ENCODE results near the gene SPC25. TPM values are rescaled to one million over a fixed set of nuclear protein-coding genes. Genes with fewer than 3 reads are reported as not detected.
"Not testable (repeated sequence)": the region's sequence is repeated elsewhere in the genome, so short reads cannot be mapped to it uniquely, and the experiment has no call there.

Gene SPC25
- total RNA-seq, 2 donors from 2014 or later: 0.42 TPM; not detected in 1

DNA sequence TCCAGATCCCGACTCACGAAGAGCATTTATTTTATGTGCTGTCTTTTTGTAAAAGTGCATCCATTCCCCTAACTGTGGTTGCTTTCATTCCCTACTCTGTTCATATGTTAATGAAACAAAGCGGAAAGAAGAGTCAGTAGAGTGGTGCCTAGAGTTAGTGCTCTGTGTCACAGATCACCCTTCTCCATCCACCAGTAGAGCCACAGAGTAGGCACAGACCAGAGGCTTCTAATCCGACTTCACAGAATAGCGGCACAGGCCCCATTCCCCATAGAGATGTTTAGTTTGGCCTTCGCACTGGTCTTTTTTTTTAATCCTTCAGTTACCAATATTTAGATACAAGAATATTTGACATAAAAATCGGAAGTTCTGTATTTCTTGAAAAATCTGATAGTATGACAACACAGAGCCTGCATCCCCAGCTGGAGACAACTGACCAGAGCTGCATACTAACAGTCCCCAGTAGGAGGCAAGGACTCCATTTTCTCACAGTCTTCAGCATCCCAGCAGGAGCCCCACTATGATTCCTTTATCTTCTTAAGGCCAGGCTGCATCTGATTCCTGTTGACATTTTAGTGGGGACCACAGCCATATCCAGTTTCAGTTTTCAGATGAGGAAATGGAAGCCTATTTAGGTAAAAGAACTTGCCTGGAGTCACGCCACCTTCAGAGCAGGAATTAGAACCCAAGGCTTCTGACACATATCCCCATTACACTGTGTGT, 17.9 kb upstream of the SPC25 start:
- no peak for DNase-seq (ENCODE audit: low spot score)
- intact Hi-C loops (cut with DNase I): no loop called here

DNA sequence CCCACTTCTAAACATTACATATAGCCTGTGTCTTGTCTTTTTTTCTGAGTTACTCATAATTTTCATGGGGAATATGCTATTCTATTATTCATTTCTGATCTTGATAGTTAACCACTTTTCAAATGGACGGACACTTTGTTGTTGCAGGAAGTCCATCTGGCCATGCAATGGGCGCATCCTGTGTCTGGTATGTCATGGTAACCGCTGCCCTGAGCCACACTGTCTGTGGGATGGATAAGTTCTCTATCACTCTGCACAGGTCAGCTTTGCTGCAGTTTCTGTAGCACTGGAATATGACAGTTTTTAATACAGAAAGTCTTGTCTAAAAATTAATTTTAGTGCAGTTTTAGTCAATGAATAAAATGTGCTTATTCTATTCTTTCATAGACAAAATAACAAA, 14.1 kb upstream of the SPC25 start:
- no peak for DNase-seq (ENCODE audit: low spot score)
- intact Hi-C loops (cut with DNase I): no loop called here

- intact Hi-C loops (cut with DNase I): no loop called here
- DNase-seq (ENCODE audit: low spot score): no peak
These were observed 13.7 kb upstream of the SPC25 start for GRCh38 chr2:168903888-168904287.

GRCh38 chr2:168901003-168901402, 10.8 kb upstream of the SPC25 start, which contains the start of gene G6PC2:
TSS of gene G6PC2 (plus strand) at chr2:168901291. CDS start at chr2:168901332, 41 bp downstream.
- no peak for DNase-seq (ENCODE audit: low spot score)
- intact Hi-C loops (cut with DNase I): no loop called here

DNA sequence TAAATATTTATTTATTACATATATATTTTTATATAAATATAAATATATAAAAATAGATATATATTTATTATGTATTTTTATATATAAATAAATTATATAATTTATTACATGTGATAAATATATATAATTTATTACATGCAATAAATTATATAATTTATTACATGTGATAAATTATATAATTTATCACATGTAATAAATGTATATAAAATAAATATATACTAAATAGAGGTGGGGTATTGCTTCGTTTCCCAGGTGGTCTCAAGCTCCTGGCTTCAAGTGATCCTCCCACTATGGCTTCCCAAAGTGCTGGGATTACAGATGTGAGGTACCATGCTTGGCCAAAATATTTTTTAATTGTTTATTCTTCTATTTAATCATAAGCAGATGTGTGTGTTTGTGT, 7.2 kb upstream of the SPC25 start:
- intact Hi-C loops (cut with DNase I): no loop called here
- DNase-seq (ENCODE audit: low spot score): no peak

GRCh38 chr2:168896783-168897182, 6.6 kb upstream of the SPC25 start:
- intact Hi-C loops (cut with DNase I): no loop called here
- no peak for DNase-seq (ENCODE audit: low spot score)

DNA sequence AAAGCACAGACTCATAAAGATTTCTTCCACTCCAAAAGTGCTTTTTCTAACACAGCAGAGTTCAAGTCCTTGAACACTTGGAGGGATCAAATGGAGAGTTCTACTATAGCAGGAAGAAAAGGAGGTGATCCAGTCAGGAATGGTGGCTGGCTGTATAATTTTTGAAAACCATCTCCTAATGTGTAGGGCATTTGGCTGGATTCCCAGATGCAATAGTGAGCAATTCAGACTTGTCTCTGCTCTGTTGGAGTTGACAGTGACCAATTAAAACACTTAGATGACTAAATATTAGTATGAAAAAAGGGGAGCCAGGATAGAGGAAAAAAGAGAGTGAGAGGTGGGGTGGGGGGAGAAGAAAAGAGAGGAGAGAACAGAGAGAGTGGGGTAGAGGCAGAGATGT, 5.5 kb upstream of the SPC25 start:
- intact Hi-C loops (cut with DNase I): no loop called here
- no peak for DNase-seq (ENCODE audit: low spot score)

GRCh38 chr2:168894720-168895119, 4.5 kb upstream of the SPC25 start:
- intact Hi-C loops (cut with DNase I): no loop called here
- DNase-seq (ENCODE audit: low spot score): no peak

- intact Hi-C loops (cut with DNase I): no loop called here
- DNase-seq (ENCODE audit: low spot score): no peak
These were observed 3.9 kb upstream of the SPC25 start for GRCh38 chr2:168894101-168894500.

GRCh38 chr2:168892327-168892726, 2.1 kb upstream of the SPC25 start:
- intact Hi-C loops (cut with DNase I): no loop called here
- DNase-seq (ENCODE audit: low spot score): no peak

- no peak for DNase-seq (ENCODE audit: low spot score)
- intact Hi-C loops (cut with DNase I): no loop called here
These were observed 610 bp downstream of the SPC25 start for GRCh38 chr2:168889635-168890005.

- DNase-seq (ENCODE audit: low spot score): no peak
These were observed 5.3 kb downstream of the SPC25 start for GRCh38 chr2:168884975-168885374.

GRCh38 chr2:168882163-168882562, 8.1 kb downstream of the SPC25 start:
- DNase-seq (ENCODE audit: low spot score); intact Hi-C loops (cut with DNase I): not testable (repeated sequence)

More at GRCh38 chr2:168884975-168885374, 5.3 kb downstream of the SPC25 start:
- intact Hi-C loops (cut with DNase I): no loop called here

GRCh38 chr2:168874368-168875054, 15.7 kb downstream of the SPC25 start:
- no peak for DNase-seq (ENCODE audit: low spot score)
- intact Hi-C loops (cut with DNase I): no loop called here

DNA sequence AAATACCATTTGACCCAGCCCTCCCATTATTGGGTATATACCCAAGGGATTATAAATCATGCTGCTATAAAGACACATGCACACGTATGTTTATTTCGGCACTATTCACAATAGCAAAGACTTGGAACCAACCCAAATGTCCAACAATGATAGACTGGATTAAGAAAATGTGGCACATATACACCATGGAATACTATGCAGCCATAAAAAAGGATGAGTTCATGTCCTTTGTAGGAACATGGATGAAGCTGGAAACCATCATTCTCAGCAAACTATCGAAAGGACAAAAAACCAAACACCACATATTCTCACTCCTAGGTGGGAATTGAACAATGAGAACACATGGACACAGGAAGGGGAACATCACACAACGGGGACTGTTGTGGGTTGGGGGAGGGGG, 19.4 kb downstream of the SPC25 start:
- DNase-seq (ENCODE audit: low spot score); intact Hi-C loops (cut with DNase I): not testable (repeated sequence)

DNA sequence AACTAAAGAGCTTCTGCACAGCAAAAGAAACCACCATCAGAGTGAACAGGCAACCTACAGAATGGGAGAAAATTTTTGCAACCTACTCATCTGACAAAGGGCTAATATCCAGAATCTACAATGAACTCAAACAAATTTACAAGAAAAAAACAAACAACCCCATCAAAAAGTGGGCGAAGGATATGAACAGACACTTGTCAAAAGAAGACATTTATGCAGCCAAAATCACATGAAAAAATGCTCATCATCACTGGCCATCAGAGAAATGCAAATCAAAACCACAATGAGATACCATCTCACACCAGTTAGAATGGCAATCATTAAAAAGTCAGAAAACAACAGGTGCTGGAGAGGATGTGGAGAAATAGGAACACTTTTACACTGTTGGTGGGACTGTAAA, 19.9 kb downstream of the SPC25 start:
- intact Hi-C loops (cut with DNase I); DNase-seq (ENCODE audit: low spot score): not testable (repeated sequence)

DNA sequence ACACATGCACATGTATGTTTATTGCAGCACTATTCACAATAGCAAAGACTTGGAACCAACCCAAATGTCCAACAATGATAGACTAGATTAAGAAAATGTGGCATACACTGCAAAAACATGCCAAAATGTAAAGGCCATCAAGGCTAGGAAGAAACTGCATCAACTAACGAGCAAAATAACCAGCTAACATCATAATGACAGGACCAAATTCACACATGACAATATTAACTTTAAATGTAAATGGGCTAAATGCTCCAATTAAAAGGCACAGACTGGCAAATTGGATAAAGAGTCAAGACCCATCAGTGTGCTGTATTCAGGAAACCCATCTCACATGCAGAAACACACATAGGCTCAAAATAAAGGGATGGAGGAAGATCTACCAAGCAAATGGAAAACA, 23.1 kb downstream of the SPC25 start:
- DNase-seq (ENCODE audit: low spot score); intact Hi-C loops (cut with DNase I): not testable (repeated sequence)

- intact Hi-C loops (cut with DNase I): no loop called here
- DNase-seq (ENCODE audit: low spot score): no peak
These were observed 32.1 kb downstream of the SPC25 start for GRCh38 chr2:168858146-168858545.

- DNase-seq (ENCODE audit: low spot score): no peak
- intact Hi-C loops (cut with DNase I): no loop called here
These were observed 34.6 kb downstream of the SPC25 start for GRCh38 chr2:168855601-168856000.

GRCh38 chr2:168854651-168855050, 35.6 kb downstream of the SPC25 start:
- intact Hi-C loops (cut with DNase I): no loop called here
- no peak for DNase-seq (ENCODE audit: low spot score)

DNA sequence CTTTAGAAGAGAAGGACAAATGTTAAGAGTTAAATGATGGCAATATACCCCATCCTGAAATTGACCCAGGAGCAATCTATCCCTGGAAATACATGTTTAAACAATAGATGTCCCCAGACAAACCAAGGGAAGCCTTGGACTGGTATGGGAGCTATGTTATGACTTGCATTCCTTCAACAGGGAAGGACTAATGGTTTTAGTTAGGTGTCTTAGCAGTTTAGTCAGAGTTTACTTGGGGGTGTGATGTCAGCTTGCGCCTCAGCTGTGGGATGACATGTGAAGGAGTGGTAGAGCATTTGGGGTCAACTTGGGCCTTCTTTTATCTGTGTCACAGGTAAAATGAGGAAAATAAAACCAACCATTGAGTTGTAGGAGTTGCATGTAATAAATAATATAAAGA, 36.8 kb downstream of the SPC25 start:
- intact Hi-C loops (cut with DNase I): no loop called here
- DNase-seq (ENCODE audit: low spot score): no peak

All from posterior vena cava (tissue), 2 donors.